ENCODE measurements around the gene RPS29.

Gene RPS29

GRCh38 chr14:49545071-49545470 lies 41.1 kb downstream of the RPS29 start:
- in situ Hi-C loops (cut with HindIII; ENCODE audit: low pct_ligation_motif_present, low sequenced_read_pairs): no loop called here
- no peak for TF ChIP-seq CTCF (IDR thresholded peaks at IDR 0.05; ENCODE audit: low read depth, low read length, missing control alignments)
- no peak for DNase-seq
- Histone ChIP-seq H3K27ac (no peak overlapping the region), H3K4me3 (ENCODE audit: low read depth, low read length) (no peak overlapping the region), H3K27me3 (replicated peaks) (no peaks in the 10 kb centered on the region), H3K36me3 (replicated peaks) (no peaks in the 10 kb centered on the region)

DNA sequence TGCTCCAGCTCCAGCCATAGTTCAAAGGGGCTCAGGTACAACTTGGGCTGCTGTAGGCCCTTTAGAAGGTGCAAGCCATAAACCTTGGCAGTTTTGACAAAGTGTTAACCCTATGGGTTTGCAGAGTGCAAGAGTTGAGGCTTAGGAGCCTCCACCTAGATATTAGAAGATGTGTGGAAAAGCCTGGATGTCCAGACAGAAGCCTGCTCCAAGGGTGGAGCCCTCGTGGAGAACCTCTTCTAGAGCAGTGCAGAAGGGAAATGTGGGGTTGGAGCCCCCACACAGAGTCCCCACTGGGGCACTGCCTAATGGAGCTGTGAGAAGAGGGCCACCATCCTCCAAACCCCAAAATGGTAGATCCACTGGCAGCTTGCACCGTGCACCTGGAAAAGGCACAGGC lies 45.1 kb downstream of the RPS29 start:
- TF ChIP-seq CTCF (IDR thresholded peaks at IDR 0.05; ENCODE audit: low read depth, low read length, missing control alignments): no peak
- Histone ChIP-seq H3K4me3 (ENCODE audit: low read depth, low read length) (no peak overlapping the region), H3K36me3 (replicated peaks) (no peaks in the 10 kb centered on the region), H3K27me3 (replicated peaks) (no peaks in the 10 kb centered on the region), H3K27ac (no peak overlapping the region)
- no peak for DNase-seq
- in situ Hi-C loops (cut with HindIII; ENCODE audit: low pct_ligation_motif_present, low sequenced_read_pairs): no loop called here

DNA sequence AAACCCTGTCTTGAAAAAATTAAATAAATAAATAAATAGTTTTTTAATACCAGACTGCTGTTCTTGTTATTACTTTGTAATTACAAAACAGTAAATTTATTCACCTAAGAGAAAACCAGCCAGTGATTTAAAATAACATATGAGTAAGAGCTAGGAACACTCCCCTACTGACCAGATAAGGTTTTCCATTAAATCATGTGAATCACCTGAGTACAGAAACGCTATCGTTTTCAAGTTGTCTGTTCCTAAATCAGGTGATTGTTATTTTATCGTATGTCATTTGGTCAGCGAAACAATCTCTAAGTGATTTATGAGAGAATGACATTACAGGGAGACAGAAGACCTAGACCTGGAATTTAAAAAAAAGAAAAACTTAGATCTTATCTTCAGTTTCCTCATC lies 47.3 kb downstream of the RPS29 start:
- no peak for DNase-seq
- Histone ChIP-seq H3K36me3 (replicated peaks) (no peaks in the 10 kb centered on the region), H3K27me3 (replicated peaks) (no peaks in the 10 kb centered on the region), H3K27ac (no peak overlapping the region), H3K4me3 (ENCODE audit: low read depth, low read length) (no peak overlapping the region)
- TF ChIP-seq CTCF (IDR thresholded peaks at IDR 0.05; ENCODE audit: low read depth, low read length, missing control alignments): no peak
- in situ Hi-C loops (cut with HindIII; ENCODE audit: low pct_ligation_motif_present, low sequenced_read_pairs): no loop called here
